GM12865 (cell line): Measurements from ENCODE around the gene ACR.

Source experiments
- DNase-seq: peaks from one replicate; pipeline ENCODE4 v3.0.0; 2010; ENCODE audit warnings: low read depth
- H3K4me3 ChIP-seq: 2 replicates; pipeline ENCODE4 v1.5.1; 2011; ENCODE audit warnings: mild to moderate bottlenecking, low read depth, low read length, control low read depth
- CTCF ChIP-seq: IDR thresholded peaks from 2 replicates; pipeline ENCODE4 v1.5.1; 2011; ENCODE audit warnings: low read length, control low read depth, low read depth, inconsistent platforms; ENCODE audit not compliant: insufficient read depth; ENCODE audit errors: missing control alignments

The ACR gene

GRCh38 chr22:50737728-50738648, at the start of gene ACR:
ACR (plus strand) TSS chr22:50738204; CDS start chr22:50738236, 32 bp downstream.
- no peak within 1 kb of the TSS for H3K4me3 ChIP-seq
- TF ChIP-seq CTCF: no peak
- no peak for DNase-seq

GRCh38 chr22:50688448-50688847, 49.6 kb upstream of the ACR start:
- H3K4me3 ChIP-seq: no peak overlapping the region
- no peak for DNase-seq
- TF ChIP-seq CTCF: no peak

GRCh38 chr22:50691521-50691920, 46.5 kb upstream of the ACR start:
- H3K4me3 ChIP-seq: no peak overlapping the region
- DNase-seq: peak; percentile 56
- peak; percentile 50 for TF ChIP-seq CTCF

GRCh38 chr22:50693462-50693861, 44.5 kb upstream of the ACR start:
- no peak for DNase-seq
- H3K4me3 ChIP-seq: no peak overlapping the region
- no peak for TF ChIP-seq CTCF

GRCh38 chr22:50694099-50694605, 43.9 kb upstream of the ACR start:
- DNase-seq: peak; percentile 35
- no peak overlapping the region for H3K4me3 ChIP-seq
- TF ChIP-seq CTCF: no peak

GRCh38 chr22:50694766-50695420, 43.1 kb upstream of the ACR start:
- no peak overlapping the region for H3K4me3 ChIP-seq
- TF ChIP-seq CTCF: no peak
- DNase-seq: no peak
